Liver (tissue), 3 donors: ENCODE results near the gene EVC2.

Source experiments
- JUND ChIP-seq, 2 donors: IDR thresholded peaks; 2 replicates each; pipeline ENCODE4 v1.6.1; 2016; ENCODE audit warnings: antibody characterized with exemption in 2 of 2
- TAF1 ChIP-seq: conservative IDR thresholded peaks from 2 replicates; pipeline ENCODE4 v1.6.1; 2016; ENCODE audit warnings: antibody characterized with exemption, mild to moderate bottlenecking
- YY1 ChIP-seq: IDR thresholded peaks from 2 replicates; pipeline ENCODE4 v1.6.1; 2016; ENCODE audit warnings: antibody characterized with exemption, mild to moderate bottlenecking
- TF ChIP-seq, protein P1 (sequence below): fragments of 150-350 bp; IDR thresholded peaks from 2 replicates; pipeline ENCODE4 v1.5.1; 2017; ENCODE audit warnings: improper control_type of control experiment, low read depth, low read length; ENCODE audit not compliant: missing input control
- TF ChIP-seq, protein P2 (sequence below): IDR thresholded peaks from 2 replicates; pipeline ENCODE4 v1.6.1; 2016; ENCODE audit warnings: antibody characterized with exemption, mild to moderate bottlenecking
- TF ChIP-seq, protein P3 (sequence below): IDR thresholded peaks from 2 replicates; pipeline ENCODE4 v1.6.1; 2016; ENCODE audit warnings: antibody characterized with exemption
- donor health status: healthy.
- donor health status: healthy.

DNA sequence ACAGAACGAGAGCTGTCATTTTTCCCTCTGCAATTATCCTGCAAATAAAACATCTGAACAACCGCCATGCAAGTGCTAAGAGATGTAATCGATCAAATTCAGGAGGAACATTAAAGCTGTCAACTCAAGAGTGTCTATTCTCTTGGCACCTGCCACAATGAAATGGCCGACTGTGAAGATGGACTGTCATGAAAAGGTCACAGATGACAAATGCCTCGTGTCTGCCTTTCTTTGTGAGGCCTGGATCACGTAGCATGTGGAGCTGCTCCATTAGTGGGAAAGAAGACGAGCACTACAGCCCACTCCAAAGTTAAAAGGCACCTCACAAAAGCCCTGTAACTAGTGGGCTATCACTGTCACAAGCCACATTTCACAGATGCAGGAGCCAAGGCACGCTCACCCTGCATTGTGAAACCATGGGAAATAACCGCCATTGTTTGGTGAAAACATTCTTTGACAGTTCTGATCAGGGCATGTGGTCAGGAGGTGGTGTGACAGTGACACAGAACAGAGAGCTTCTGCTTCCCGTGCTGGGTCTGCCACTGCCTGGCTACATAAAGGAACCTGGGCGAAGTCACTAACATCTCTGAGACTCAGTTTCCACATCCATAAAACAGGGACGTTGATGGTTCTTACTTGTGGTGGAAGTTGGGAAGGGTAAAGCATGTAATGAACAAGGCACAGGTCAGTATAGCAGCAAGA, 98.9 kb downstream of the EVC2 start:
- TF ChIP-seq, protein P1, sequence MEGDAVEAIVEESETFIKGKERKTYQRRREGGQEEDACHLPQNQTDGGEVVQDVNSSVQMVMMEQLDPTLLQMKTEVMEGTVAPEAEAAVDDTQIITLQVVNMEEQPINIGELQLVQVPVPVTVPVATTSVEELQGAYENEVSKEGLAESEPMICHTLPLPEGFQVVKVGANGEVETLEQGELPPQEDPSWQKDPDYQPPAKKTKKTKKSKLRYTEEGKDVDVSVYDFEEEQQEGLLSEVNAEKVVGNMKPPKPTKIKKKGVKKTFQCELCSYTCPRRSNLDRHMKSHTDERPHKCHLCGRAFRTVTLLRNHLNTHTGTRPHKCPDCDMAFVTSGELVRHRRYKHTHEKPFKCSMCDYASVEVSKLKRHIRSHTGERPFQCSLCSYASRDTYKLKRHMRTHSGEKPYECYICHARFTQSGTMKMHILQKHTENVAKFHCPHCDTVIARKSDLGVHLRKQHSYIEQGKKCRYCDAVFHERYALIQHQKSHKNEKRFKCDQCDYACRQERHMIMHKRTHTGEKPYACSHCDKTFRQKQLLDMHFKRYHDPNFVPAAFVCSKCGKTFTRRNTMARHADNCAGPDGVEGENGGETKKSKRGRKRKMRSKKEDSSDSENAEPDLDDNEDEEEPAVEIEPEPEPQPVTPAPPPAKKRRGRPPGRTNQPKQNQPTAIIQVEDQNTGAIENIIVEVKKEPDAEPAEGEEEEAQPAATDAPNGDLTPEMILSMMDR = no peak
- TF ChIP-seq, protein P2, sequence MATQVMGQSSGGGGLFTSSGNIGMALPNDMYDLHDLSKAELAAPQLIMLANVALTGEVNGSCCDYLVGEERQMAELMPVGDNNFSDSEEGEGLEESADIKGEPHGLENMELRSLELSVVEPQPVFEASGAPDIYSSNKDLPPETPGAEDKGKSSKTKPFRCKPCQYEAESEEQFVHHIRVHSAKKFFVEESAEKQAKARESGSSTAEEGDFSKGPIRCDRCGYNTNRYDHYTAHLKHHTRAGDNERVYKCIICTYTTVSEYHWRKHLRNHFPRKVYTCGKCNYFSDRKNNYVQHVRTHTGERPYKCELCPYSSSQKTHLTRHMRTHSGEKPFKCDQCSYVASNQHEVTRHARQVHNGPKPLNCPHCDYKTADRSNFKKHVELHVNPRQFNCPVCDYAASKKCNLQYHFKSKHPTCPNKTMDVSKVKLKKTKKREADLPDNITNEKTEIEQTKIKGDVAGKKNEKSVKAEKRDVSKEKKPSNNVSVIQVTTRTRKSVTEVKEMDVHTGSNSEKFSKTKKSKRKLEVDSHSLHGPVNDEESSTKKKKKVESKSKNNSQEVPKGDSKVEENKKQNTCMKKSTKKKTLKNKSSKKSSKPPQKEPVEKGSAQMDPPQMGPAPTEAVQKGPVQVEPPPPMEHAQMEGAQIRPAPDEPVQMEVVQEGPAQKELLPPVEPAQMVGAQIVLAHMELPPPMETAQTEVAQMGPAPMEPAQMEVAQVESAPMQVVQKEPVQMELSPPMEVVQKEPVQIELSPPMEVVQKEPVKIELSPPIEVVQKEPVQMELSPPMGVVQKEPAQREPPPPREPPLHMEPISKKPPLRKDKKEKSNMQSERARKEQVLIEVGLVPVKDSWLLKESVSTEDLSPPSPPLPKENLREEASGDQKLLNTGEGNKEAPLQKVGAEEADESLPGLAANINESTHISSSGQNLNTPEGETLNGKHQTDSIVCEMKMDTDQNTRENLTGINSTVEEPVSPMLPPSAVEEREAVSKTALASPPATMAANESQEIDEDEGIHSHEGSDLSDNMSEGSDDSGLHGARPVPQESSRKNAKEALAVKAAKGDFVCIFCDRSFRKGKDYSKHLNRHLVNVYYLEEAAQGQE = no peak
- TF ChIP-seq, protein P3, sequence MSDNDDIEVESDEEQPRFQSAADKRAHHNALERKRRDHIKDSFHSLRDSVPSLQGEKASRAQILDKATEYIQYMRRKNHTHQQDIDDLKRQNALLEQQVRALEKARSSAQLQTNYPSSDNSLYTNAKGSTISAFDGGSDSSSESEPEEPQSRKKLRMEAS = no peak
- TF ChIP-seq JUND (IDR thresholded peaks at IDR 0.05) (no peak), YY1 (no peak), TAF1 (no peak)
